Gastrocnemius medialis (tissue), 4 donors: ENCODE results near the gene ZNRF3. TPM values are rescaled to one million over a fixed set of nuclear protein-coding genes. Genes with fewer than 3 reads are reported as not detected.
A peak's percentile ranks its signal among the peaks of the same experiment; 100 is the strongest.

Experiments
- ATAC-seq, 2 donors: fragments of 150-250 bp; one replicate each; pipeline ENCODE4 v1.9.1; 2016
- DNase-seq, 2 donors: peaks; one replicate each; pipeline ENCODE4 v3.0.0-alpha.2; 2019
- H3K27ac ChIP-seq, 4 donors: fragments of 200-600 bp; sonication (generic); 1 replicate in 1 of 4; 2 replicates in 3 of 4; pipeline ENCODE4 v1.5.1; 2016 to 2018; ENCODE audit warnings: mild to moderate bottlenecking in 2 of 4, moderate library complexity in 1 of 4
- H3K27me3 ChIP-seq, 3 donors: fragments of 200-600 bp; sonication (generic) in 2 of 3; 1 replicate in 1 of 3; 2 replicates in 2 of 3; pipeline versions ENCODE4 v1.5.1 to v1.6.0; 2016 to 2019; ENCODE audit warnings: mild to moderate bottlenecking in 1 of 3, moderate library complexity in 1 of 3
- H3K36me3 ChIP-seq, 2 donors: fragments of 200-600 bp; sonication (generic) in 1 of 2; one replicate each; pipeline ENCODE4 v1.5.1; 2017 to 2018
- H3K4me1 ChIP-seq, 2 donors: fragments of 200-600 bp; sonication (generic) in 1 of 2; one replicate each; pipeline ENCODE4 v1.5.1; 2016 to 2017; ENCODE audit warnings: mild to moderate bottlenecking in 2 of 2
- H3K4me3 ChIP-seq, 4 donors: fragments of 200-600 bp; sonication (generic) in 3 of 4; 1 replicate in 1 of 4; 2 replicates in 3 of 4; pipeline ENCODE4 v1.5.1; 2016 to 2019; ENCODE audit warnings: mild to moderate bottlenecking in 2 of 4
- H3K9me3 ChIP-seq, 3 donors: fragments of 200-600 bp; sonication (generic) in 2 of 3; 1 replicate in 1 of 3; 2 replicates in 2 of 3; pipeline ENCODE4 v1.5.1; 2016 to 2019
- CTCF ChIP-seq, 5 experiments: fragments of 450-650 bp in 3 of 5; fragments of 200-600 bp in 2 of 5; sonication (generic) in 2 of 5; IDR thresholded peaks in 4 of 5; conservative IDR thresholded peaks in 1 of 5; 1 replicate in 4 of 5; 2 replicates in 1 of 5; pipeline ENCODE4 v1.5.1; 2016 to 2019; ENCODE audit warnings: antibody characterized with exemption in 5 of 5, mild to moderate bottlenecking in 3 of 5, moderate library complexity in 3 of 5
- POLR2A ChIP-seq, 2 donors: fragments of 450-650 bp; IDR thresholded peaks; one replicate each; pipeline ENCODE4 v1.6.1; 2017; ENCODE audit warnings: antibody characterized with exemption in 2 of 2, mild to moderate bottlenecking in 2 of 2, moderate library complexity in 2 of 2
- in situ Hi-C, 4 donors: fragments of 200-750 bp; cut with MboI; loops; one replicate each; pipeline versions ENCODE4 v1.15.0 to v1.8.0; 2017; ENCODE audit warnings: low sequenced_read_pairs in 4 of 4
- intact Hi-C: fragments of 100-400 bp; cut with DNase I; formaldehyde crosslinking; loops from one replicate; pipeline ENCODE4 v1.15.1; 2023; ENCODE audit warnings: low total_unique reads
- total RNA-seq, 4 donors: library from RNA; depleted of rRNA; stranded (reverse); fragments of >200 nt; gene quantifications; one replicate each; pipeline versions ENCODE4 v1.1.0 to v1.2.3, GENCODE V29; 2016

Gene ZNRF3
- total RNA-seq, 4 donors from 2014 or later: 7.8 to 19.1 (median 11.1) TPM

- H3K4me1 ChIP-seq: peaks cover 26 to 47% of the 10 kb centered on the region in 2 donors
- no peaks in the 10 kb centered on the region for H3K9me3 ChIP-seq
- ATAC-seq: peak; percentile 59 to 78
- intact Hi-C loops (no loop called here), in situ Hi-C loops (loop anchor here in 1 of 4 donors (10.0 kb wide), 1 partner anchor 61 kb away; no protein-coding TSS in a partner anchor)
- H3K27me3 ChIP-seq: no peaks in the 10 kb centered on the region
- peak in 1 of 2 donors; percentile 29 for DNase-seq
- peak overlapping the region; percentile 45 to 74 (median 64) for H3K27ac ChIP-seq
- H3K4me3 ChIP-seq: no peak overlapping the region
- H3K36me3 ChIP-seq: no peaks in the 10 kb centered on the region
- no peak for TF ChIP-seq CTCF (IDR thresholded peaks at IDR 0.05 in 4 of 5, conservative IDR thresholded peaks at IDR 0.05 in 1 of 5)
- no peak for TF ChIP-seq POLR2A (IDR thresholded peaks at IDR 0.05)
Measured at GRCh38 chr22:29093501-29094300, 210.3 kb downstream of the ZNRF3 start.

GRCh38 chr22:29095459-29095858 is 212.1 kb downstream of the ZNRF3 start:
- Histone ChIP-seq H3K4me1 (peaks cover 26 to 47% of the 10 kb centered on the region in 2 donors), H3K27me3 (no peaks in the 10 kb centered on the region), H3K4me3 (no peak overlapping the region), H3K27ac (peak overlapping the region in 1 of 4 donors; percentile 80), H3K36me3 (no peaks in the 10 kb centered on the region), H3K9me3 (no peaks in the 10 kb centered on the region)
- ATAC-seq (no peak), DNase-seq (no peak)
- TF ChIP-seq POLR2A (IDR thresholded peaks at IDR 0.05) (no peak), CTCF (IDR thresholded peaks at IDR 0.05 in 4 of 5, conservative IDR thresholded peaks at IDR 0.05 in 1 of 5) (no peak)
- in situ Hi-C loops (loop anchor here in 1 of 4 donors (10.0 kb wide), 1 partner anchor 59 kb away; no protein-coding TSS in a partner anchor), intact Hi-C loops (no loop called here)

- in situ Hi-C loops (loop anchor here in 1 of 4 donors (10.0 kb wide), 1 partner anchor 58 kb away; no protein-coding TSS in a partner anchor), intact Hi-C loops (no loop called here)
- peak overlapping the region; percentile 53 to 80 (median 64) for H3K27ac ChIP-seq
- no peaks in the 10 kb centered on the region for H3K9me3 ChIP-seq
- ATAC-seq: peak; percentile 66 to 79
- no peaks in the 10 kb centered on the region for H3K36me3 ChIP-seq
- TF ChIP-seq POLR2A (IDR thresholded peaks at IDR 0.05) (no peak), CTCF (IDR thresholded peaks at IDR 0.05 in 4 of 5, conservative IDR thresholded peaks at IDR 0.05 in 1 of 5) (no peak)
- H3K4me1 ChIP-seq: peaks cover 26 to 44% of the 10 kb centered on the region in 2 donors
- DNase-seq: peak; percentile 22 to 36
- H3K4me3 ChIP-seq: no peak overlapping the region
- H3K27me3 ChIP-seq: no peaks in the 10 kb centered on the region
Measured at GRCh38 chr22:29096736-29097669, 213.6 kb downstream of the ZNRF3 start.

- intact Hi-C loops (no loop called here), in situ Hi-C loops (loop anchor here in 1 of 4 donors (10.0 kb wide), 1 partner anchor 57 kb away; no protein-coding TSS in a partner anchor)
- Histone ChIP-seq H3K4me3 (no peak overlapping the region), H3K36me3 (no peaks in the 10 kb centered on the region), H3K27me3 (no peaks in the 10 kb centered on the region), H3K9me3 (no peaks in the 10 kb centered on the region), H3K4me1 (peaks cover 15 to 32% of the 10 kb centered on the region in 2 donors), H3K27ac (no peak overlapping the region)
- ATAC-seq (no peak), DNase-seq (no peak)
- TF ChIP-seq POLR2A (IDR thresholded peaks at IDR 0.05): no peak
- no peak for TF ChIP-seq CTCF (IDR thresholded peaks at IDR 0.05 in 4 of 5, conservative IDR thresholded peaks at IDR 0.05 in 1 of 5)
Measured at GRCh38 chr22:29098296-29098695, 214.9 kb downstream of the ZNRF3 start.
